ENCODE data around the gene MARCHF5.

DNA sequence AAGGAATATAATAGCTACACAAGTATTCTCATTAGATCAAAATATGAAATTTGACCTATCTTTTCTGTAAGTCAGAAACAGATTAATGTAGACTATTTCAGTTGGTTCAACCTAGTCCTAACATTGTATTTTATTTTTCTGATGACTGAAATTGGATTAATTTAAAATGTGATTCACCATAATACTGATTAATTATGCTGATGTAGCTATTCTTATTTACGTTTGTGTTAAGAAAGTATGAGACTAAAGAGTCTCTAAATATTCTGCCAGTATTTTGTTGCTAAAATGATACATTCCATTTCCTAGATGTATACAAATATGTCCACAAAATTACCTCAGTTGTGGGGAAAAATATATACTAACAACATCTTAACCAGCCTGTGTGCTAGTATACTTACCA, 18.3 kb downstream of the MARCHF5 start:
- TF ChIP-seq, protein P1, sequence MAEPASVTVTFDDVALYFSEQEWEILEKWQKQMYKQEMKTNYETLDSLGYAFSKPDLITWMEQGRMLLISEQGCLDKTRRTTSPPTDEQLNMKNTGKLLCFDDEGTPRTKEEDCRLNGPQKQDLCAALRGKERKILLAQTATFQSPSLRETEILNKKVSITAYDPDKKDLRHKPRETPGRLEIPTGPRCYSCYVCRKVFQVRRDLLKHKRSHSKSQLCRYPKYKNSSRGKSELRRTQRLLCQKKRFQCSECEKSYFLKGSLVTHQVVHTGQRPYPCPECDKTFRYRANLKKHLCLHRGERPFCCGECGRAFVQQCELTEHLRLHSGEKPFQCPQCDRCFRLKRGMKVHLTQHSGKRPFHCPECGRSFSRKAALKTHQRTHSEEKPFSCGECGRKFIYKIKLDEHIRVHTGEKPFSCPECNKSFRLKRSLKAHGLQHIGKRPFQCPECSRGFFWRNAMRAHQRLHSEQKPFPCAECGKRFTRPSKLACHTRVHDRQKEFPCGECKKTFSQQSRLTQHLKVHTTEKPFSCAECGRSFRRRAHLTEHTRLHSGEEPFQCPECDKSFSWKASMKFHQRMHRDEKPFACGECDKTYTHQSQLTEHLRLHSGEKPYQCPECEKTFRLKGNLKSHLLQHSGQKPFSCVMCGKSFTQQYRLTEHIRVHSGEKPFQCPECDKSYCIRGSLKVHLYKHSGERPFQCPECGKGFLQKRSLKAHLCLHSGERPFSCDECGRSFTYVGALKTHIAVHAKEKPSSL (CRISPR knock-in tag; conservative IDR thresholded peaks at IDR 0.05): no peak
- TF ChIP-seq, protein P2, sequence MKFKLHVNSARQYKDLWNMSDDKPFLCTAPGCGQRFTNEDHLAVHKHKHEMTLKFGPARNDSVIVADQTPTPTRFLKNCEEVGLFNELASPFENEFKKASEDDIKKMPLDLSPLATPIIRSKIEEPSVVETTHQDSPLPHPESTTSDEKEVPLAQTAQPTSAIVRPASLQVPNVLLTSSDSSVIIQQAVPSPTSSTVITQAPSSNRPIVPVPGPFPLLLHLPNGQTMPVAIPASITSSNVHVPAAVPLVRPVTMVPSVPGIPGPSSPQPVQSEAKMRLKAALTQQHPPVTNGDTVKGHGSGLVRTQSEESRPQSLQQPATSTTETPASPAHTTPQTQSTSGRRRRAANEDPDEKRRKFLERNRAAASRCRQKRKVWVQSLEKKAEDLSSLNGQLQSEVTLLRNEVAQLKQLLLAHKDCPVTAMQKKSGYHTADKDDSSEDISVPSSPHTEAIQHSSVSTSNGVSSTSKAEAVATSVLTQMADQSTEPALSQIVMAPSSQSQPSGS (CRISPR knock-in tag; IDR thresholded peaks at IDR 0.05; ENCODE audit: borderline replicate concordance, low read depth): no peak
- TF ChIP-seq, protein P3, sequence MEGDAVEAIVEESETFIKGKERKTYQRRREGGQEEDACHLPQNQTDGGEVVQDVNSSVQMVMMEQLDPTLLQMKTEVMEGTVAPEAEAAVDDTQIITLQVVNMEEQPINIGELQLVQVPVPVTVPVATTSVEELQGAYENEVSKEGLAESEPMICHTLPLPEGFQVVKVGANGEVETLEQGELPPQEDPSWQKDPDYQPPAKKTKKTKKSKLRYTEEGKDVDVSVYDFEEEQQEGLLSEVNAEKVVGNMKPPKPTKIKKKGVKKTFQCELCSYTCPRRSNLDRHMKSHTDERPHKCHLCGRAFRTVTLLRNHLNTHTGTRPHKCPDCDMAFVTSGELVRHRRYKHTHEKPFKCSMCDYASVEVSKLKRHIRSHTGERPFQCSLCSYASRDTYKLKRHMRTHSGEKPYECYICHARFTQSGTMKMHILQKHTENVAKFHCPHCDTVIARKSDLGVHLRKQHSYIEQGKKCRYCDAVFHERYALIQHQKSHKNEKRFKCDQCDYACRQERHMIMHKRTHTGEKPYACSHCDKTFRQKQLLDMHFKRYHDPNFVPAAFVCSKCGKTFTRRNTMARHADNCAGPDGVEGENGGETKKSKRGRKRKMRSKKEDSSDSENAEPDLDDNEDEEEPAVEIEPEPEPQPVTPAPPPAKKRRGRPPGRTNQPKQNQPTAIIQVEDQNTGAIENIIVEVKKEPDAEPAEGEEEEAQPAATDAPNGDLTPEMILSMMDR (IDR thresholded peaks at IDR 0.05): no peak
- TF ChIP-seq MAX (CRISPR knock-in tag; IDR thresholded peaks at IDR 0.05): no peak
- TF ChIP-seq CREM (CRISPR knock-in tag; IDR thresholded peaks at IDR 0.05): no peak
- TF ChIP-seq NR2C2 (CRISPR knock-in tag; IDR thresholded peaks at IDR 0.05): no peak
- no peak for TF ChIP-seq ETV6 (CRISPR knock-in tag; IDR thresholded peaks at IDR 0.05)
- TF ChIP-seq NFYB (CRISPR knock-in tag; conservative IDR thresholded peaks at IDR 0.05; ENCODE audit: low read depth): no peak
